HepG2 (cell line): ENCODE measurements around the gene MTSS2. TPM values are rescaled to one million over a fixed set of nuclear protein-coding genes. Genes with fewer than 3 reads are reported as not detected.
A peak's percentile ranks its signal among the peaks of the same experiment; 100 is the strongest.

ENCODE experiments used
- E2F2 ChIP-seq: sonication (generic); formaldehyde crosslinking; IDR thresholded peaks from 2 replicates; pipeline ENCODE4 v1.4.0; 2020; ENCODE audit warnings: missing genetic modification reagents, borderline replicate concordance
- HOXA5 ChIP-seq: sonication (generic); formaldehyde crosslinking; IDR thresholded peaks from 2 replicates; pipeline ENCODE4 v1.4.0; 2020; ENCODE audit warnings: missing genetic modification reagents
- JARID2 ChIP-seq: sonication (generic); formaldehyde crosslinking; IDR thresholded peaks from 2 replicates; pipeline ENCODE4 v1.8.1; 2023; ENCODE audit warnings: missing genetic modification reagents, inconsistent platforms; ENCODE audit not compliant: insufficient replicate concordance
- KAT7 ChIP-seq: IDR thresholded peaks from 2 replicates; pipeline ENCODE4 v1.6.1; 2018; ENCODE audit warnings: borderline replicate concordance, missing compliant biosample characterization
- KAT8 ChIP-seq: IDR thresholded peaks from 2 replicates; pipeline ENCODE4 v1.6.1; 2016; ENCODE audit warnings: missing genetic modification reagents, missing compliant biosample characterization
- NPAS2 ChIP-seq: sonication (generic); formaldehyde crosslinking; IDR thresholded peaks from 2 replicates; pipeline ENCODE4 v1.8.0; 2022; ENCODE audit warnings: mild to moderate bottlenecking, missing genetic modification reagents, borderline replicate concordance
- POLR2AphosphoS2 ChIP-seq: IDR thresholded peaks from 2 replicates; pipeline ENCODE4 v1.6.1; 2011; ENCODE audit warnings: low read depth, low read length, improper control_type of control experiment
- TAF1 ChIP-seq: sonication (generic); formaldehyde crosslinking; IDR thresholded peaks from 2 replicates; pipeline ENCODE4 v1.4.0; 2020; ENCODE audit warnings: missing genetic modification reagents
- YY1 ChIP-seq: IDR thresholded peaks from 2 replicates; pipeline ENCODE4 v1.6.1; 2011; ENCODE audit warnings: low read length, low read depth, moderate library complexity, mild to moderate bottlenecking; ENCODE audit not compliant: insufficient read depth, insufficient replicate concordance
- ZFP90 ChIP-seq: sonication (generic); formaldehyde crosslinking; IDR thresholded peaks from 2 replicates; pipeline ENCODE4 v1.8.0; 2022; ENCODE audit warnings: missing genetic modification reagents, mild to moderate bottlenecking, inconsistent platforms, borderline replicate concordance
- ZNF264 ChIP-seq: sonication (generic); formaldehyde crosslinking; IDR thresholded peaks from 2 replicates; pipeline ENCODE4 v1.4.0; 2020; ENCODE audit warnings: missing genetic modification reagents
- ZNF512B ChIP-seq: sonication (generic); formaldehyde crosslinking; IDR thresholded peaks from 2 replicates; pipeline ENCODE4 v1.5.1; 2020; ENCODE audit warnings: missing genetic modification reagents, mild to moderate bottlenecking, borderline replicate concordance
- ZNF598 ChIP-seq: sonication (generic); formaldehyde crosslinking; IDR thresholded peaks from 2 replicates; pipeline ENCODE4 v1.5.1; 2020; ENCODE audit warnings: mild to moderate bottlenecking, missing genetic modification reagents, borderline replicate concordance
- ZNF891 ChIP-seq: sonication (generic); formaldehyde crosslinking; IDR thresholded peaks from 2 replicates; pipeline ENCODE4 v1.5.0; 2020; ENCODE audit warnings: mild to moderate bottlenecking, missing genetic modification reagents
- polyA plus RNA-seq, 8 experiments: library from polyadenylated mRNA; depleted of rRNA in 3 of 8; stranded (reverse) in 7 of 8; unstranded in 1 of 8; fragments of >200 nt; fragmentation: Illumina TruSeq in 4 of 8; extraction: Trizol in 4 of 8; gene quantifications; 2 replicates each; pipeline versions ENCODE4 v1.2.1 to v1.2.3, GENCODE V29; 2011 to 2016; ENCODE audit warnings: low read depth in 4 of 8, missing spikeins in 1 of 8, mixed read lengths in 1 of 8; ENCODE audit not compliant: insufficient read depth in 1 of 8
- total RNA-seq, 5 experiments: library from RNA; depleted of rRNA; stranded (reverse); fragments of >200 nt; fragmentation: Illumina TruSeq; extraction: Trizol; gene quantifications; 2 replicates each; pipeline ENCODE4 v1.2.3, GENCODE V29; 2016; ENCODE audit warnings: low read depth in 1 of 5
- TF ChIP-seq, protein P1 (sequence below): sonication (generic); formaldehyde crosslinking; IDR thresholded peaks from 2 replicates; pipeline ENCODE4 v1.5.0; 2020; ENCODE audit warnings: mild to moderate bottlenecking, missing genetic modification reagents
- TF ChIP-seq, protein P2 (sequence below): sonication (generic); formaldehyde crosslinking; IDR thresholded peaks from 2 replicates; pipeline ENCODE4 v1.4.0; 2020; ENCODE audit warnings: low read depth, missing genetic modification reagents

MTSS2 gene
- total and polyA plus RNA-seq, 2 of the 13 experiments (the other 11 are each of a cell fraction or from before 2014, with no cell fraction given), result 132 to 242 TPM

DNA sequence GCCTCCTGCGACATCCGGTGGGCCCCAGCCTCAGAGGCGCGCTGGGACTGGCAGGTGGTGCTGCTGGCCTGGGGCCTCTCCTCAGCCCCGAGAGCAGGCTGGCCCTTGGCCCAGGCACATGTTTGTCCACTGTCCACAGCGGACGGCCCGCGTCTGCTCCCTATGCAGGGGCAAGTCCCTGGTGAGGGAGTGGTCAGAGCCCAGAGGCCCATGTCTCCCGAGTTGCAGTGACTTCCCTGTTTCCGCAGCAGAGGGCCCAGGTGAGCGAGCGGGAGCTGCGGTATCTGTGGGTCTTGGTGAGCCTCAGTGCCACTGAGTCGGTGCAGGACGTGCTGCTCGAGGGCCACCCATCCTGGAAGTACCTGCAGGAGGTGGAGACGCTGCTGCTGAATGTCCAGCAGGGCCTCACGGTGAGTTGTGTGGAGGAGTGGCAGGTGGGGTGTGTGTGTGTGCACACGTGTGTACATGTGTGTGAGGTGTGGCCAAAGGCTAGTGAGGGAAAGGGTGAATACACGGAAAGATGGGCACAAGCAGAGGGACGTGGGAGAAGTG is 29.1 kb downstream of the MTSS2 start (continued):
- TF ChIP-seq NPAS2 (CRISPR knock-in tag) (no peak), ZFP90 (CRISPR knock-in tag) (peak; percentile 86; the same call in 1 of the 2 replicates), POLR2AphosphoS2 (no peak), KAT8 (CRISPR knock-in tag) (peak; percentile 72), ZNF264 (CRISPR knock-in tag) (peak; percentile 63; the same call in 1 of the 2 replicates), JARID2 (CRISPR knock-in tag) (no peak), ZNF598 (CRISPR knock-in tag) (peak; percentile 91; the same call in 1 of the 2 replicates), TAF1 (peak; percentile 37; the same call in 1 of the 2 replicates), HOXA5 (0 out of 2 replicates have a peak, but pooled peaks have one; percentile 19), YY1 (peak; percentile 51), ZNF891 (CRISPR knock-in tag) (peak; percentile 97), KAT7 (CRISPR knock-in tag) (peak; percentile 68), ZNF512B (CRISPR knock-in tag) (peak; percentile 99), E2F2 (CRISPR knock-in tag) (peak; percentile 34; the same call in 1 of the 2 replicates)
- TF ChIP-seq, protein P1, sequence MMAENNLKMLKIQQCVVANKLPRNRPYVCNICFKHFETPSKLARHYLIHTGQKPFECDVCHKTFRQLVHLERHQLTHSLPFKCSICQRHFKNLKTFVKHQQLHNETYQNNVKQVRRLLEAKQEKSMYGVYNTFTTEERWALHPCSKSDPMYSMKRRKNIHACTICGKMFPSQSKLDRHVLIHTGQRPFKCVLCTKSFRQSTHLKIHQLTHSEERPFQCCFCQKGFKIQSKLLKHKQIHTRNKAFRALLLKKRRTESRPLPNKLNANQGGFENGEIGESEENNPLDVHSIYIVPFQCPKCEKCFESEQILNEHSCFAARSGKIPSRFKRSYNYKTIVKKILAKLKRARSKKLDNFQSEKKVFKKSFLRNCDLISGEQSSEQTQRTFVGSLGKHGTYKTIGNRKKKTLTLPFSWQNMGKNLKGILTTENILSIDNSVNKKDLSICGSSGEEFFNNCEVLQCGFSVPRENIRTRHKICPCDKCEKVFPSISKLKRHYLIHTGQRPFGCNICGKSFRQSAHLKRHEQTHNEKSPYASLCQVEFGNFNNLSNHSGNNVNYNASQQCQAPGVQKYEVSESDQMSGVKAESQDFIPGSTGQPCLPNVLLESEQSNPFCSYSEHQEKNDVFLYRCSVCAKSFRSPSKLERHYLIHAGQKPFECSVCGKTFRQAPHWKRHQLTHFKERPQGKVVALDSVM, result no peak; the same call in none of the 2 replicates
- TF ChIP-seq, protein P2, sequence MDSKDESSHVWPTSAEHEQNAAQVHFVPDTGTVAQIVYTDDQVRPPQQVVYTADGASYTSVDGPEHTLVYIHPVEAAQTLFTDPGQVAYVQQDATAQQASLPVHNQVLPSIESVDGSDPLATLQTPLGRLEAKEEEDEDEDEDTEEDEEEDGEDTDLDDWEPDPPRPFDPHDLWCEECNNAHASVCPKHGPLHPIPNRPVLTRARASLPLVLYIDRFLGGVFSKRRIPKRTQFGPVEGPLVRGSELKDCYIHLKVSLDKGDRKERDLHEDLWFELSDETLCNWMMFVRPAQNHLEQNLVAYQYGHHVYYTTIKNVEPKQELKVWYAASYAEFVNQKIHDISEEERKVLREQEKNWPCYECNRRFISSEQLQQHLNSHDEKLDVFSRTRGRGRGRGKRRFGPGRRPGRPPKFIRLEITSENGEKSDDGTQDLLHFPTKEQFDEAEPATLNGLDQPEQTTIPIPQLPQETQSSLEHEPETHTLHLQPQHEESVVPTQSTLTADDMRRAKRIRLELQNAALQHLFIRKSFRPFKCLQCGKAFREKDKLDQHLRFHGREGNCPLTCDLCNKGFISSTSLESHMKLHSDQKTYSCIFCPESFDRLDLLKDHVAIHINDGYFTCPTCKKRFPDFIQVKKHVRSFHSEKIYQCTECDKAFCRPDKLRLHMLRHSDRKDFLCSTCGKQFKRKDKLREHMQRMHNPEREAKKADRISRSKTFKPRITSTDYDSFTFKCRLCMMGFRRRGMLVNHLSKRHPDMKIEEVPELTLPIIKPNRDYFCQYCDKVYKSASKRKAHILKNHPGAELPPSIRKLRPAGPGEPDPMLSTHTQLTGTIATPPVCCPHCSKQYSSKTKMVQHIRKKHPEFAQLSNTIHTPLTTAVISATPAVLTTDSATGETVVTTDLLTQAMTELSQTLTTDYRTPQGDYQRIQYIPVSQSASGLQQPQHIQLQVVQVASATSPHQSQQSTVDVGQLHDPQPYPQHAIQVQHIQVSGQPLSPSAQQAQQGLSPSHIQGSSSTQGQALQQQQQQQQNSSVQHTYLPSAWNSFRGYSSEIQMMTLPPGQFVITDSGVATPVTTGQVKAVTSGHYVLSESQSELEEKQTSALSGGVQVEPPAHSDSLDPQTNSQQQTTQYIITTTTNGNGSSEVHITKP, result 0 out of 2 replicates have a peak, but pooled peaks have one; percentile 60
